ENCODE measurements around the gene COL8A1. TPM values are rescaled to one million over a fixed set of nuclear protein-coding genes. Genes with fewer than 3 reads are reported as not detected.

Gene COL8A1
- polyA plus RNA-seq, 3 donors from 2014 or later: not detected

- Mint-ChIP-seq H3K27ac (no peak overlapping the region), H3K4me1 (no peaks in the 10 kb centered on the region), H3K4me3 (no peak overlapping the region), H3K27me3 (ENCODE audit: low read depth in 3 of 3) (peaks cover 0 to 2% (median 0%) of the 10 kb centered on the region in 3 donors), H3K9me3 (peaks cover 0 to 9% (median 0%) of the 10 kb centered on the region in 6 donors), H3K36me3 (no peaks in the 10 kb centered on the region)
- DNase-seq: no peak
Measured at GRCh38 chr3:99690761-99691369, 52.5 kb downstream of the COL8A1 start.

- peaks cover 0 to 9% (median 3%) of the 10 kb centered on the region in 6 donors for H3K9me3 Mint-ChIP-seq
- no peak overlapping the region for H3K27ac Mint-ChIP-seq
- no peaks in the 10 kb centered on the region for H3K4me1 Mint-ChIP-seq
- H3K36me3 Mint-ChIP-seq: no peaks in the 10 kb centered on the region
- DNase-seq: no peak
- no peak overlapping the region for H3K4me3 Mint-ChIP-seq
- no peaks in the 10 kb centered on the region for H3K27me3 Mint-ChIP-seq (ENCODE audit: low read depth in 3 of 3)
Measured at GRCh38 chr3:99693636-99694035, 55.2 kb downstream of the COL8A1 start.

GRCh38 chr3:99696497-99696896 lies 58.1 kb downstream of the COL8A1 start:
- Mint-ChIP-seq H3K36me3 (no peaks in the 10 kb centered on the region), H3K9me3 (peaks cover 0 to 9% (median 3%) of the 10 kb centered on the region in 6 donors), H3K27me3 (ENCODE audit: low read depth in 3 of 3) (peaks cover 0 to 4% (median 0%) of the 10 kb centered on the region in 3 donors), H3K27ac (no peak overlapping the region), H3K4me1 (no peaks in the 10 kb centered on the region), H3K4me3 (no peak overlapping the region)
- DNase-seq: no peak

GRCh38 chr3:99697250-99697649 lies 58.9 kb downstream of the COL8A1 start:
- Mint-ChIP-seq H3K4me1 (no peaks in the 10 kb centered on the region), H3K9me3 (peaks cover 0 to 5% (median 3%) of the 10 kb centered on the region in 6 donors), H3K27ac (no peak overlapping the region), H3K4me3 (no peak overlapping the region), H3K27me3 (ENCODE audit: low read depth in 3 of 3) (peaks cover 0 to 4% (median 0%) of the 10 kb centered on the region in 3 donors), H3K36me3 (no peaks in the 10 kb centered on the region)
- no peak for DNase-seq

- no peak for DNase-seq
- no peak overlapping the region for H3K4me3 Mint-ChIP-seq
- no peaks in the 10 kb centered on the region for H3K4me1 Mint-ChIP-seq
- no peak overlapping the region for H3K27ac Mint-ChIP-seq
- H3K36me3 Mint-ChIP-seq: no peaks in the 10 kb centered on the region
- H3K9me3 Mint-ChIP-seq: peaks cover 0 to 5% (median 3%) of the 10 kb centered on the region in 6 donors
- peaks cover 0 to 4% (median 0%) of the 10 kb centered on the region in 3 donors for H3K27me3 Mint-ChIP-seq (ENCODE audit: low read depth in 3 of 3)
Measured at GRCh38 chr3:99698932-99699331, 60.5 kb downstream of the COL8A1 start.

- DNase-seq: no peak
- H3K9me3 Mint-ChIP-seq: peaks cover 0 to 5% (median 3%) of the 10 kb centered on the region in 6 donors
- H3K27me3 Mint-ChIP-seq (ENCODE audit: low read depth in 3 of 3): peaks cover 0 to 4% (median 0%) of the 10 kb centered on the region in 3 donors
- no peak overlapping the region for H3K27ac Mint-ChIP-seq
- H3K4me1 Mint-ChIP-seq: no peaks in the 10 kb centered on the region
- no peak overlapping the region for H3K4me3 Mint-ChIP-seq
- no peaks in the 10 kb centered on the region for H3K36me3 Mint-ChIP-seq
Measured at GRCh38 chr3:99699841-99700240, 61.4 kb downstream of the COL8A1 start.

GRCh38 chr3:99700631-99701268 lies 62.4 kb downstream of the COL8A1 start:
- Mint-ChIP-seq H3K27me3 (ENCODE audit: low read depth in 3 of 3) (peaks cover 0 to 4% (median 0%) of the 10 kb centered on the region in 3 donors), H3K27ac (no peak overlapping the region), H3K4me1 (no peaks in the 10 kb centered on the region), H3K9me3 (peaks cover 0 to 5% (median 1%) of the 10 kb centered on the region in 6 donors), H3K4me3 (no peak overlapping the region), H3K36me3 (no peaks in the 10 kb centered on the region)
- no peak for DNase-seq

- H3K36me3 Mint-ChIP-seq: no peaks in the 10 kb centered on the region
- DNase-seq: no peak
- H3K27ac Mint-ChIP-seq: no peak overlapping the region
Measured at GRCh38 chr3:99702953-99703943, 64.9 kb downstream of the COL8A1 start.

GRCh38 chr3:99704417-99704816 lies 66.0 kb downstream of the COL8A1 start:
- peaks cover 0 to 4% (median 1%) of the 10 kb centered on the region in 3 donors for H3K27me3 Mint-ChIP-seq (ENCODE audit: low read depth in 3 of 3)
- no peaks in the 10 kb centered on the region for H3K36me3 Mint-ChIP-seq
- no peak overlapping the region for H3K4me3 Mint-ChIP-seq
- DNase-seq: no peak
- peaks cover 0 to 5% (median 0%) of the 10 kb centered on the region in 6 donors for H3K9me3 Mint-ChIP-seq
- no peak overlapping the region for H3K27ac Mint-ChIP-seq
- H3K4me1 Mint-ChIP-seq: no peaks in the 10 kb centered on the region

More at GRCh38 chr3:99702953-99703943, 64.9 kb downstream of the COL8A1 start:
- H3K4me3 Mint-ChIP-seq: no peak overlapping the region
- H3K4me1 Mint-ChIP-seq: no peaks in the 10 kb centered on the region
- peaks cover 0 to 4% (median 0%) of the 10 kb centered on the region in 3 donors for H3K27me3 Mint-ChIP-seq (ENCODE audit: low read depth in 3 of 3)
- H3K9me3 Mint-ChIP-seq: peaks cover 0 to 5% (median 0%) of the 10 kb centered on the region in 6 donors

- no peak overlapping the region for H3K27ac Mint-ChIP-seq
- peaks cover 0 to 1% (median 0%) of the 10 kb centered on the region in 3 donors for H3K27me3 Mint-ChIP-seq (ENCODE audit: low read depth in 3 of 3)
- no peaks in the 10 kb centered on the region for H3K36me3 Mint-ChIP-seq
- no peak overlapping the region for H3K4me3 Mint-ChIP-seq
- H3K9me3 Mint-ChIP-seq: peaks cover 0 to 5% (median 0%) of the 10 kb centered on the region in 6 donors
- no peak for DNase-seq
- H3K4me1 Mint-ChIP-seq: no peaks in the 10 kb centered on the region
Measured at GRCh38 chr3:99706410-99706809, 68.0 kb downstream of the COL8A1 start.

GRCh38 chr3:99708207-99708745 lies 69.9 kb downstream of the COL8A1 start:
- no peak overlapping the region for H3K27ac Mint-ChIP-seq
- H3K4me3 Mint-ChIP-seq: no peak overlapping the region
- peaks cover 0 to 1% (median 0%) of the 10 kb centered on the region in 3 donors for H3K27me3 Mint-ChIP-seq (ENCODE audit: low read depth in 3 of 3)
- H3K36me3 Mint-ChIP-seq: no peaks in the 10 kb centered on the region
- H3K4me1 Mint-ChIP-seq: no peaks in the 10 kb centered on the region
- DNase-seq: no peak
- H3K9me3 Mint-ChIP-seq: peaks cover 0 to 5% (median 0%) of the 10 kb centered on the region in 6 donors

GRCh38 chr3:99709686-99710085 lies 71.3 kb downstream of the COL8A1 start:
- no peaks in the 10 kb centered on the region for H3K36me3 Mint-ChIP-seq
- H3K27me3 Mint-ChIP-seq (ENCODE audit: low read depth in 3 of 3): peaks cover 0 to 3% (median 0%) of the 10 kb centered on the region in 3 donors
- H3K4me3 Mint-ChIP-seq: no peak overlapping the region
- peaks cover 0 to 5% (median under 1%) of the 10 kb centered on the region in 6 donors for H3K9me3 Mint-ChIP-seq
- H3K27ac Mint-ChIP-seq: no peak overlapping the region
- no peak for DNase-seq
- H3K4me1 Mint-ChIP-seq: no peaks in the 10 kb centered on the region

GRCh38 chr3:99710094-99710493 lies 71.7 kb downstream of the COL8A1 start:
- H3K27me3 Mint-ChIP-seq (ENCODE audit: low read depth in 3 of 3): peaks cover 0 to 3% (median 0%) of the 10 kb centered on the region in 3 donors
- no peak overlapping the region for H3K4me3 Mint-ChIP-seq
- H3K36me3 Mint-ChIP-seq: no peaks in the 10 kb centered on the region
- no peaks in the 10 kb centered on the region for H3K4me1 Mint-ChIP-seq
- H3K9me3 Mint-ChIP-seq: peaks cover 0 to 5% (median under 1%) of the 10 kb centered on the region in 6 donors
- no peak for DNase-seq
- no peak overlapping the region for H3K27ac Mint-ChIP-seq
